Keratinocyte (primary cell): ENCODE data around the gene RING1. TPM values are rescaled to one million over a fixed set of nuclear protein-coding genes. Genes with fewer than 3 reads are reported as not detected.

Source experiments
- DNase-seq: peaks from one replicate; pipeline ENCODE4 v3.0.0-alpha.2; 2011; ENCODE audit warnings: low read depth, missing footprints, low spot score
- FAIRE-seq: peaks from 2 replicates; lab custom pipeline; 2011; peaks lifted over from hg19 to GRCh38; lab: Jason Lieb, UNC
- H2AFZ ChIP-seq: 2 replicates; pipeline ENCODE4 v1.6.0; 2012; ENCODE audit warnings: low read length, control low read depth, inconsistent platforms; ENCODE audit not compliant: control insufficient read depth
- H3K27ac ChIP-seq: 2 replicates; pipeline ENCODE4 v1.5.1; 2011; ENCODE audit warnings: low read length; ENCODE audit not compliant: control insufficient read depth, insufficient read depth
- H3K27me3 ChIP-seq: 3 replicates; pipeline ENCODE4 v1.6.0; 2011; ENCODE audit warnings: low read length; ENCODE audit not compliant: control insufficient read depth, insufficient read depth; ENCODE audit errors: extremely low read depth
- H3K36me3 ChIP-seq, 2 experiments: 2 replicates in 1 of 2; 3 replicates in 1 of 2; pipeline ENCODE4 v1.5.1; 2011; ENCODE audit warnings: low read length in 2 of 2, mild to moderate bottlenecking in 1 of 2; ENCODE audit not compliant: control insufficient read depth in 2 of 2, insufficient read depth in 2 of 2; ENCODE audit errors: extremely low read depth in 1 of 2
- H3K4me1 ChIP-seq: 3 replicates; pipeline ENCODE4 v1.5.1; 2011; ENCODE audit warnings: low read length; ENCODE audit not compliant: control insufficient read depth, insufficient read depth; ENCODE audit errors: extremely low read depth
- H3K4me2 ChIP-seq: 3 replicates; pipeline ENCODE4 v1.6.0; 2011; ENCODE audit warnings: low read depth, low read length; ENCODE audit not compliant: control insufficient read depth, insufficient read depth; ENCODE audit errors: extremely low read depth
- H3K4me3 ChIP-seq, 3 experiments: fragments of 200-600 bp in 1 of 3; sonication (generic) in 1 of 3; 2 replicates in 2 of 3; 3 replicates in 1 of 3; pipeline ENCODE4 v1.5.1; 2011 to 2016; ENCODE audit warnings: low read length in 3 of 3, mild to moderate bottlenecking in 3 of 3, control low read depth in 2 of 3, inconsistent platforms in 1 of 3, low read depth in 1 of 3, mixed read lengths in 1 of 3, mixed run types in 1 of 3, moderate library complexity in 1 of 3; ENCODE audit not compliant: control insufficient read depth in 2 of 3, insufficient read depth in 2 of 3; ENCODE audit errors: extremely low read depth in 1 of 3
- H3K79me2 ChIP-seq: 2 replicates; pipeline ENCODE4 v1.6.0; 2012; ENCODE audit warnings: low read length; ENCODE audit not compliant: control insufficient read depth, insufficient read depth
- H3K9ac ChIP-seq: 3 replicates; pipeline ENCODE4 v1.6.0; 2011; ENCODE audit warnings: low read length; ENCODE audit not compliant: control insufficient read depth, insufficient read depth; ENCODE audit errors: extremely low read depth
- H3K9me1 ChIP-seq: 3 replicates; pipeline ENCODE4 v1.6.0; 2011; ENCODE audit warnings: low read length; ENCODE audit not compliant: control insufficient read depth, insufficient read depth; ENCODE audit errors: extremely low read depth
- H3K9me3 ChIP-seq: 2 replicates; pipeline ENCODE4 v1.5.1; 2012; ENCODE audit warnings: low read depth, low read length; ENCODE audit not compliant: control insufficient read depth
- H4K20me1 ChIP-seq: 3 replicates; pipeline ENCODE4 v1.6.0; 2011; ENCODE audit warnings: low read length; ENCODE audit not compliant: control insufficient read depth, insufficient read depth; ENCODE audit errors: extremely low read depth
- EZH2 ChIP-seq: IDR thresholded peaks from one replicate; pipeline ENCODE4 v1.6.1; 2012; ENCODE audit warnings: inconsistent platforms, mild to moderate bottlenecking, low read length, moderate library complexity
- dilution Hi-C: fragments of 300-500 bp; cut with MboI; formaldehyde crosslinking; loops from one replicate; pipeline ENCODE4 v1.7.0; 2020; ENCODE audit warnings: low sequenced_read_pairs; ENCODE audit not compliant: extremely low pct_ligation_motif_present
- polyA plus RNA-seq, 5 experiments: library from polyadenylated mRNA; depleted of rRNA in 3 of 5; stranded (reverse) in 3 of 5; stranded (forward) in 1 of 5; unstranded in 1 of 5; fragments of >200 nt; gene quantifications; 1 replicate in 1 of 5; 2 replicates in 3 of 5; 3 replicates in 1 of 5; pipeline versions ENCODE4 v1.2.1 to v1.2.3, GENCODE V29; 2011 to 2012; ENCODE audit warnings: missing spikeins in 2 of 5, low read depth in 1 of 5, low replicate concordance in 1 of 5
- TF ChIP-seq, protein P1 (sequence below), 3 experiments: IDR thresholded peaks in 1 of 3; conservative IDR thresholded peaks in 1 of 3; optimal IDR thresholded peaks in 1 of 3; 2 replicates in 2 of 3; 3 replicates in 1 of 3; pipeline versions ENCODE3 to v1.5.1; 2011; ENCODE audit warnings: low read length in 3 of 3, mild to moderate bottlenecking in 3 of 3, moderate library complexity in 2 of 3, control low read depth in 1 of 3, inconsistent platforms in 1 of 3; ENCODE audit not compliant: insufficient read depth in 2 of 3; ENCODE audit errors: extremely low read depth in 1 of 3

RING1 gene
- polyA plus RNA-seq, 1 donor (not counting 4 experiments of a cell fraction or from before 2014, with no cell fraction given), result 23.0 TPM

DNA sequence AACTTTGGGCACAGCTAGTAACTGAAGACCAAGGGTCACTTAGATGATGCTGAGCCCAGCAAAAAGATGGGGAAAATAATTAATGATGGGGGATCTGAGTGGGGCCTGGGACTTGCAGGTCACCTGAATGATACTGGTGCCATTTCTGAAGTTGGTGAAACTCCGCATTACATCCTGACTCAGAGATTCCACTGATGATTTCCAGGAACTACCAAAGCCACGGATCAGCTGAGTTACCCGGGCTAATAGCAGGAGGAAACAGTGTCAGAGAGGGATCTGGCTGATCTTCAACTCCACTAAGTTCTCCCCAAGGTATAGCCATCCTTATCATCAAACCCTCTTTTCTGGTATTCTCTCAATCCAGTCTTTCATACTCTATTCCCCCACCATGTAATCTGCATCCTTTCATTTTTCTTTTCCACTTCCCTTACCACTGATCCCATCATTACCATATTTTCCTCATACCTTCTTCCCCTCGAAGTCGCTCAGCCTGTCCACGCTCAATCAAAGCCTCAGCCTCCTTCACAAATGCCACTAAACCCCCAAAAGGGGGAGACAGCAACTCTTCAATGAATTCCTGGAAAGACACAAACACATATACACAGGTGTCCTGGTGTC lies 43.2 kb downstream of the RING1 start:
- dilution Hi-C loops, result no loop called here
- no peak overlapping the region for H3K9ac ChIP-seq
- H3K9me3 ChIP-seq, result no peaks in the 10 kb centered on the region
- no peak for FAIRE-seq
- TF ChIP-seq, protein P1, sequence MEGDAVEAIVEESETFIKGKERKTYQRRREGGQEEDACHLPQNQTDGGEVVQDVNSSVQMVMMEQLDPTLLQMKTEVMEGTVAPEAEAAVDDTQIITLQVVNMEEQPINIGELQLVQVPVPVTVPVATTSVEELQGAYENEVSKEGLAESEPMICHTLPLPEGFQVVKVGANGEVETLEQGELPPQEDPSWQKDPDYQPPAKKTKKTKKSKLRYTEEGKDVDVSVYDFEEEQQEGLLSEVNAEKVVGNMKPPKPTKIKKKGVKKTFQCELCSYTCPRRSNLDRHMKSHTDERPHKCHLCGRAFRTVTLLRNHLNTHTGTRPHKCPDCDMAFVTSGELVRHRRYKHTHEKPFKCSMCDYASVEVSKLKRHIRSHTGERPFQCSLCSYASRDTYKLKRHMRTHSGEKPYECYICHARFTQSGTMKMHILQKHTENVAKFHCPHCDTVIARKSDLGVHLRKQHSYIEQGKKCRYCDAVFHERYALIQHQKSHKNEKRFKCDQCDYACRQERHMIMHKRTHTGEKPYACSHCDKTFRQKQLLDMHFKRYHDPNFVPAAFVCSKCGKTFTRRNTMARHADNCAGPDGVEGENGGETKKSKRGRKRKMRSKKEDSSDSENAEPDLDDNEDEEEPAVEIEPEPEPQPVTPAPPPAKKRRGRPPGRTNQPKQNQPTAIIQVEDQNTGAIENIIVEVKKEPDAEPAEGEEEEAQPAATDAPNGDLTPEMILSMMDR (optimal IDR thresholded peaks at IDR 0.05 in 1 of 3, IDR thresholded peaks at IDR 0.05 in 1 of 3, conservative IDR thresholded peaks at IDR 0.05 in 1 of 3; ENCODE audit: extremely low read depth in 1 of 3, insufficient read depth in 2 of 3, low read length in 3 of 3), result no peak
- TF ChIP-seq EZH2, result no peak
- peaks cover 36% of the 10 kb centered on the region for H3K4me1 ChIP-seq
- H3K27me3 ChIP-seq, result no peaks in the 10 kb centered on the region
- H3K4me2 ChIP-seq, result no peak overlapping the region
- H3K9me1 ChIP-seq, result no peaks in the 10 kb centered on the region
- DNase-seq, result no peak
- H2AFZ ChIP-seq, result no peak overlapping the region
- no peak overlapping the region for H3K27ac ChIP-seq
- H4K20me1 ChIP-seq, result no peaks in the 10 kb centered on the region
- no peaks in the 10 kb centered on the region for H3K79me2 ChIP-seq
- no peak overlapping the region for H3K4me3 ChIP-seq
- peaks cover 0 to 14% of the 10 kb centered on the region in 2 experiments for H3K36me3 ChIP-seq

DNA sequence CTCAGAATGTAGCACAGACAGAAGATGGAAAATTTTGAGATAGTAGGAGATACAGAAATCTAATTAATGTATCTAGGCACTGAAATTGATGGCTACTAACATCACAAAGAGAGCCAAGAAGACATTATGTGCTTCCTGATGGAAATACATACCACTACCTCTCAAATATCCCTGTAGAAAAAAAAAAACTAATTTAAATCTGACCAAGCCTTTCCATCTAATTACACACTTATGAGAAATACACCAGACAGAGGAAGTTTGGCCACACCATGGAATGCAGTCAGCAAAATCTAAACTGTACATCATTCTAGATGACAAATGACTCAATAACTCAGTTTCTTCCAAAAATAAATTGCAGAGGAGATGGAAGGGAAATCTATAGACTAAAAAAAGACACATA lies 44.5 kb downstream of the RING1 start:
- Histone ChIP-seq H3K79me2 (no peaks in the 10 kb centered on the region), H3K4me3 (no peak overlapping the region), H3K27me3 (no peaks in the 10 kb centered on the region), H3K4me1 (peaks cover 35% of the 10 kb centered on the region), H3K9me3 (no peaks in the 10 kb centered on the region), H3K4me2 (no peak overlapping the region), H3K9ac (no peak overlapping the region), H3K36me3 (peaks cover 0 to 14% of the 10 kb centered on the region in 2 experiments), H3K9me1 (no peaks in the 10 kb centered on the region), H2AFZ (no peak overlapping the region), H3K27ac (no peak overlapping the region), H4K20me1 (no peaks in the 10 kb centered on the region)
- DNase-seq (no peak), FAIRE-seq (no peak)
- no peak for TF ChIP-seq EZH2
- TF ChIP-seq, protein P1 (optimal IDR thresholded peaks at IDR 0.05 in 1 of 3, IDR thresholded peaks at IDR 0.05 in 1 of 3, conservative IDR thresholded peaks at IDR 0.05 in 1 of 3; ENCODE audit: extremely low read depth in 1 of 3, insufficient read depth in 2 of 3, low read length in 3 of 3), result no peak
- dilution Hi-C loops, result no loop called here
